ENCODE results near the gene PGS1.

PGS1 gene

GRCh38 chr17:78359997-78360370 is 18.5 kb upstream of the PGS1 start, which contains the start of gene SOCS3:
Gene SOCS3 (minus strand): TSS chr17:78360077. CDS start chr17:78359095, 982 bp downstream.
- peak within 1 kb of the TSS; percentile 86 for H3K4me3 ChIP-seq (ENCODE audit: low read length)
- peaks cover 44% of the 10 kb centered on the region for H3K4me1 ChIP-seq (ENCODE audit: insufficient read depth, low read length)
- peaks cover 41% of the 10 kb centered on the region for H3K27me3 ChIP-seq (ENCODE audit: insufficient read depth, low read length)
- H3K27ac ChIP-seq (ENCODE audit: low read length), result peak within 1 kb of the TSS; percentile 80
- H3K9me3 ChIP-seq (ENCODE audit: insufficient read depth, low read depth, low read length), result no peaks in the 10 kb centered on the region
- peak within 1 kb of the TSS; percentile 85; the same call in 1 of the 2 replicates for H3K9ac ChIP-seq (ENCODE audit: low read depth, low read length)
- peaks cover 20% of the 10 kb centered on the region for H3K36me3 ChIP-seq (ENCODE audit: insufficient read depth, low read depth, low read length)

DNA sequence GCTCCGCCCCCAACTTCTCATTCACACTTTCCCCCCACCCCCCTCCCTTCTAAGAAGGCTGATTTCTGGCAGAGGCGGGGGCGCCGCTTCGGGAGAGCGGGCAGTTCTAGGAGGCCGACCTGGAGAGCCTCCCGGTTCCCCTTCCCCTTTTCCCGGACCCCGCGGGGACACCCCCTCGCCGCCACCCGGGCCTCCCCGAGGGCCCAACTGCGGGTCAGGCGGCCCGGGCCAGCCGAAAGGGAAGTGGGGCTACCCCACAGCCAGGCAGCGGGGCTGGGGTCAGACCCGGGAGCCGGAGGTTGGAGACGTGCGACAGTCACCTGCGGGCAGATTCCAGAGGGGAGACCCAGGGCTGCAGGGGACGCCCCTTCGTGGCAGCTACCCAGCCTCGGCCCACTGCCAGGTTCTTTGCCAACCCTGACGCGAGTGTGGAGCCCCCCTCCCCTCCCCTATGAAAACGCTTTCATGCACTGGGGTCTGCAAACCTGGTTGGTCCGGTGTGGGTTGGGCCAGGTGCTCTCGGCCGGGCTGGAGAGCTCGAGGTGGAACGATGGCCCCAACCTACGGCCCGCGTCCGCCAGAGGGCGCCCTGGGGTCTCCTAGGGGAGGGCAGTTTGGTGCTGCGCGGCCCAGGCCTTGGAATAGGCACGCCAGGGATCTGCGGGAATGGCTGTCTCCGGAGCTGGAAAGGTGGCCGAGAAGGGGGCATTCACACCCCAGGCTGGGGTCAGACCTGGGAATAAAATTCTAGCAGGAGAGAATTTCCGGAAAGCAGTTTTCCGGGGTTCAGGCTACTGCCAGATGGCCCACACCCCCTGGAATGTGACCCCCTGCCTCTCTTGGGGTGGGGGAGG is 17.9 kb upstream of the PGS1 start:
- Histone ChIP-seq H3K36me3 (ENCODE audit: insufficient read depth, low read depth, low read length) (peaks cover 20% of the 10 kb centered on the region), H3K9ac (ENCODE audit: low read depth, low read length) (peak overlapping the region; percentile 83; the same call in 1 of the 2 replicates), H3K27me3 (ENCODE audit: insufficient read depth, low read length) (peaks cover 34% of the 10 kb centered on the region), H3K9me3 (ENCODE audit: insufficient read depth, low read depth, low read length) (no peaks in the 10 kb centered on the region), H3K27ac (ENCODE audit: low read length) (peak overlapping the region; percentile 80), H3K4me3 (ENCODE audit: low read length) (peak overlapping the region; percentile 86), H3K4me1 (ENCODE audit: insufficient read depth, low read length) (peaks cover 45% of the 10 kb centered on the region)

DNA sequence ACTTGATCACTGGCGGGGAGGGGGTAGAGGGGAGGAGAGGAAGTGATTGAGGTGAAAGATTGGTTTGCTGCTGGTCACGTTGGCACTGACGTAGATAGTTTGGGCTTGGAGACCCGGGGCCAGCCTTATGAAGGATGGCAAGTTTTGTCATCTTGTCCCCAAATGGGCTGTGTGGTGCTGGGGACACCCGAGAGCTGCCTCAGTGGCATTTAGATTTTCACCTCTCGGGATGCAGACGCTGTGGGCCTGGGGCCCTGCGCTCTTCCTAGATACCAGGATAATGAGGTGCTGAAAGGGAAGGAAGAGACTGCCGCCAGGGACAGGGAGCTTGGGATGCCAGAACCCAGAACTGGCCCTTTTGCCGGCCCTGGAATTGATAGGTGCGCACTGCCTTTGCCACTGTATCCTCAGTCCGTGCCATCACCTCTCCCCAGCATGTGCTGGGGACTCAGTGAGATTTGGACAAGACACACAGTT is 17.2 kb upstream of the PGS1 start:
- H3K36me3 ChIP-seq (ENCODE audit: insufficient read depth, low read depth, low read length), result peaks cover 20% of the 10 kb centered on the region
- peaks cover 29% of the 10 kb centered on the region for H3K27me3 ChIP-seq (ENCODE audit: insufficient read depth, low read length)

DNA sequence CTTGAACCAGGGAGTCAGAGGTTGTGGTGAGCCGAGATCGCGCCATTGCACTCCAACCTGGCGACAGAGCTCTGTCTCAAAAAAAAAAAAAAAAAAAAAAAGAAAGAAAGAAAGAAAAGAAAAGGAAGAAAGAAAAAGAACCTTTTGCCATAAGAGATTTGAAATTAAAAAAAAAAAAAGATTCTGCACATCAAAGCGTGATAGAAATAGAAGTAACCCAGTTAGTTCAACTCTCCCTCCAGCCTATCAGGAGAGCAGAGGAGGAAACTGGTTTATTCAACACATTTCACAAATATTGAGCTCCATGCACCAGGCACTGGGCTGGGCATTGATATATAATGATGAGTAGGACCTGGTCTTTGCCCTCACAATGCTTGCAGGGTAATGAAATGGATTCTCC is 16.2 kb upstream of the PGS1 start:
- Histone ChIP-seq H3K4me3 (ENCODE audit: low read length) (no peak overlapping the region), H3K4me1 (ENCODE audit: insufficient read depth, low read length) (peaks cover 52% of the 10 kb centered on the region), H3K9me3 (ENCODE audit: insufficient read depth, low read depth, low read length) (no peaks in the 10 kb centered on the region), H3K9ac (ENCODE audit: low read depth, low read length) (no peak overlapping the region; the same call in 1 of the 2 replicates), H3K36me3 (ENCODE audit: insufficient read depth, low read depth, low read length) (peaks cover 15% of the 10 kb centered on the region), H3K27me3 (ENCODE audit: insufficient read depth, low read length) (peaks cover 24% of the 10 kb centered on the region), H3K27ac (ENCODE audit: low read length) (no peak overlapping the region)

More for the DNA sequence above, 17.2 kb upstream of the PGS1 start:
- H3K9ac ChIP-seq (ENCODE audit: low read depth, low read length), result peak overlapping the region; percentile 83; the same call in 1 of the 2 replicates
- peak overlapping the region; percentile 86; the same call in 1 of the 2 replicates for H3K4me3 ChIP-seq (ENCODE audit: low read length)
- no peak overlapping the region for H3K27ac ChIP-seq (ENCODE audit: low read length)
- H3K9me3 ChIP-seq (ENCODE audit: insufficient read depth, low read depth, low read length), result no peaks in the 10 kb centered on the region
- peaks cover 47% of the 10 kb centered on the region for H3K4me1 ChIP-seq (ENCODE audit: insufficient read depth, low read length)

- peaks cover 10% of the 10 kb centered on the region for H3K36me3 ChIP-seq (ENCODE audit: insufficient read depth, low read depth, low read length)
- H3K4me1 ChIP-seq (ENCODE audit: insufficient read depth, low read length), result peaks cover 49% of the 10 kb centered on the region
- H3K27me3 ChIP-seq (ENCODE audit: insufficient read depth, low read length), result peaks cover 20% of the 10 kb centered on the region
- H3K9ac ChIP-seq (ENCODE audit: low read depth, low read length), result no peak overlapping the region; the same call in 1 of the 2 replicates
- H3K27ac ChIP-seq (ENCODE audit: low read length), result no peak overlapping the region
- no peaks in the 10 kb centered on the region for H3K9me3 ChIP-seq (ENCODE audit: insufficient read depth, low read depth, low read length)
- no peak overlapping the region for H3K4me3 ChIP-seq (ENCODE audit: low read length)
Measured at GRCh38 chr17:78362671-78363070, 15.8 kb upstream of the PGS1 start.

- Histone ChIP-seq H3K27me3 (ENCODE audit: insufficient read depth, low read length) (no peaks in the 10 kb centered on the region; the same call in 1 of the 2 replicates), H3K4me3 (ENCODE audit: low read length) (peak overlapping the region; percentile 39), H3K9me3 (ENCODE audit: insufficient read depth, low read depth, low read length) (no peaks in the 10 kb centered on the region), H3K27ac (ENCODE audit: low read length) (no peak overlapping the region), H3K9ac (ENCODE audit: low read depth, low read length) (peak overlapping the region; percentile 69; the same call in 1 of the 2 replicates), H3K36me3 (ENCODE audit: insufficient read depth, low read depth, low read length) (no peaks in the 10 kb centered on the region), H3K4me1 (ENCODE audit: insufficient read depth, low read length) (peaks cover 53% of the 10 kb centered on the region)
Measured at GRCh38 chr17:78364436-78365281, 13.8 kb upstream of the PGS1 start.

DNA sequence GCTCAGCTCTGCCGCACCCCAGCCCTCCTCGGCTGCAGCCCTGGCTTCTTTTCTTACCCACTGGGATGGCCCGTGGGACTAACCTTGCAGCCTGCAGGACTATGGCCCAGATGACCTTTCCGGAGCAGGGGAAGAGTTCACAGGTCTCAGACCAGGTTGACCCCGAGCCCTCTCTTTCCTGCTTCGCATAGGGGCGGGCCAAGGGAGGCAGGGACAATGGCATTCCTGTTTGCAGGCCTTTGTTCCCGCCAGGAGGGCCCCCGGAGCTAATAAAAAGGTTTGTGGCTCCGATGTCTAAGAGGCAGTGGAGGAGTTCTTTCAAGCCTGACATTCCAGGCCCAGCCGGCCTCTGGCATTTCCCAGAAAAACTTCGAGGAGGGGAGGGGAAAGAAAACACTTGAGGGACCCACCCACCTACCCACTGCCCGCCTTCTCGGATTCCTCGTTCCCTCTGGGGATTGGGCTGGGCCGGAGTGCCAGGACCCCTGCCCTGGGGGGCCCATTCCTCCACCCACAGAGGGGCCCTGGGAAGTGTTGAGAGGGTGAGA is 12.8 kb upstream of the PGS1 start:
- Histone ChIP-seq H3K9me3 (ENCODE audit: insufficient read depth, low read depth, low read length) (no peaks in the 10 kb centered on the region), H3K27me3 (ENCODE audit: insufficient read depth, low read length) (no peaks in the 10 kb centered on the region), H3K4me1 (ENCODE audit: insufficient read depth, low read length) (peaks cover 63% of the 10 kb centered on the region), H3K9ac (ENCODE audit: low read depth, low read length) (peak overlapping the region; percentile 69; the same call in 1 of the 2 replicates), H3K4me3 (ENCODE audit: low read length) (peak overlapping the region; percentile 40; the same call in 1 of the 2 replicates), H3K36me3 (ENCODE audit: insufficient read depth, low read depth, low read length) (no peaks in the 10 kb centered on the region), H3K27ac (ENCODE audit: low read length) (peak overlapping the region; percentile 80)

DNA sequence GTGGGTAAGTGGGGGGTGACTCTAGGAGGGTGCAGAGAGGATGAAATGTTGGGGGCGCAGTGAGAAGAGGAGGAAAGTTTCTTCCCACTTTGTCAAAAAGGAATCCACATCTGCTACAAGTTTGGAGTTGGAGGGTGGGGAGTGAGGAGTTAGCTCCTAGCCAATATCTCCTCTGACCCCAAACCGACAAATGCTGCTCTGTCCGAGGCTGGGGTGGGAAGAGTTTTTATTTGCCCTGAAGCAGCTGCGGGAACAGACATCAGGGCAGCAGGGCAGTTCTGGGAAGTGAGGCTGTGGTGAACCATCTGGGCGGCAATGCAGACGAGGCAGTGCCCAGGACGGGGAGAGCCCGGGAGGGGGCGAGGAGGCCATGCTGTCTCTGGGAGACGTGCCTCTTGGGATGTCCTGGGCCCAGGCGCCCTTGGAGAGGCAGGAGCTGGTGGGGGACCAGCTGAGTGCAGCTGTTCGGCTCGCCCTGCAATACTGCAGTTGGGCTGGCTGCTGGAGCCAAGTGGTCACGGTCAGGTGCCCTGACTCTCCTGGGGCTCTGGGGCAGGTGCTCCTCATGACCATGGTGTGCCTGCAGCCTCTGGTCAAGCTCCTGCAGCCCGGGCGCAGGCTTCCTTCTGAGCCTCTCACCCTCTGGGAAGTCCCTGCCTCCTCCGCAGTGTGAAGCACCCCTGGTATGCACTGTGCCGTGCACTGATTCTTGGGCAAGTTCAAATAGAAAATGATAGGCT is 12.2 kb upstream of the PGS1 start:
- peak overlapping the region; percentile 68; the same call in 1 of the 2 replicates for H3K9ac ChIP-seq (ENCODE audit: low read depth, low read length)
- peak overlapping the region; percentile 40; the same call in 1 of the 2 replicates for H3K4me3 ChIP-seq (ENCODE audit: low read length)

GRCh38 chr17:78367193-78367592 is 11.3 kb upstream of the PGS1 start:
- Histone ChIP-seq H3K9ac (ENCODE audit: low read depth, low read length) (peak overlapping the region; percentile 40; the same call in 1 of the 2 replicates), H3K27me3 (ENCODE audit: insufficient read depth, low read length) (no peaks in the 10 kb centered on the region), H3K36me3 (ENCODE audit: insufficient read depth, low read depth, low read length) (no peaks in the 10 kb centered on the region), H3K27ac (ENCODE audit: low read length) (no peak overlapping the region), H3K9me3 (ENCODE audit: insufficient read depth, low read depth, low read length) (no peaks in the 10 kb centered on the region), H3K4me3 (ENCODE audit: low read length) (no peak overlapping the region), H3K4me1 (ENCODE audit: insufficient read depth, low read length) (peaks cover 56% of the 10 kb centered on the region; the same call in 1 of the 2 replicates)

More for the DNA sequence above, 12.2 kb upstream of the PGS1 start:
- Histone ChIP-seq H3K27me3 (ENCODE audit: insufficient read depth, low read length) (no peaks in the 10 kb centered on the region), H3K9me3 (ENCODE audit: insufficient read depth, low read depth, low read length) (no peaks in the 10 kb centered on the region), H3K27ac (ENCODE audit: low read length) (peak overlapping the region; percentile 80), H3K36me3 (ENCODE audit: insufficient read depth, low read depth, low read length) (no peaks in the 10 kb centered on the region), H3K4me1 (ENCODE audit: insufficient read depth, low read length) (peaks cover 59% of the 10 kb centered on the region)

GRCh38 chr17:78368348-78368747 is 10.1 kb upstream of the PGS1 start:
- Histone ChIP-seq H3K4me3 (ENCODE audit: low read length) (no peak overlapping the region), H3K27me3 (ENCODE audit: insufficient read depth, low read length) (no peaks in the 10 kb centered on the region), H3K27ac (ENCODE audit: low read length) (peak overlapping the region; percentile 2), H3K9me3 (ENCODE audit: insufficient read depth, low read depth, low read length) (no peaks in the 10 kb centered on the region), H3K36me3 (ENCODE audit: insufficient read depth, low read depth, low read length) (no peaks in the 10 kb centered on the region), H3K9ac (ENCODE audit: low read depth, low read length) (no peak overlapping the region), H3K4me1 (ENCODE audit: insufficient read depth, low read length) (peaks cover 58% of the 10 kb centered on the region; the same call in 1 of the 2 replicates)
